PC-3 (cell line): ENCODE results near the gene RAI1. TPM values are rescaled to one million over a fixed set of nuclear protein-coding genes. Genes with fewer than 3 reads are reported as not detected.

Source experiments
- ATAC-seq: fragments of 200-7000 bp; cut with Tn5 transposase; 2 replicates; pipeline ENCODE4 v1.9.1; 2020; ENCODE audit warnings: mild to moderate bottlenecking, moderate library complexity
- BruUV-seq: library from RNA; stranded (reverse); fragments of 400-500 nt; replicated peaks from 2 replicates; lab custom pipeline; 2021; lab: Mats Ljungman, UMichigan
- CTCF ChIA-PET: fragments of 300-600 bp; sonication (Branson Sonifier 250); formaldehyde crosslinking; loops from one replicate; lab custom pipeline; 2022; ENCODE audit warnings: antibody characterized with exemption; lab: Charles Lee
- POLR2A ChIA-PET: fragments of 300-600 bp; sonication (Branson Sonifier 250); formaldehyde crosslinking; loops from one replicate; lab custom pipeline; 2022; ENCODE audit warnings: antibody characterized with exemption; ENCODE audit not compliant: unreplicated experiment; lab: Charles Lee
- DNase-seq: peaks from one replicate; pipeline ENCODE4 v3.0.0-alpha.2; 2015
- H2AFZ ChIP-seq: fragments of 300-600 bp; sonication (generic); 2 replicates; pipeline ENCODE4 v1.6.0; 2016; ENCODE audit warnings: antibody characterized with exemption, low read length
- H3F3A ChIP-seq: fragments of 300-600 bp; sonication (generic); one replicate; pipeline ENCODE4 v1.6.0; 2017; ENCODE audit warnings: antibody characterized with exemption, low read length, control low read depth, mild to moderate bottlenecking; ENCODE audit not compliant: unreplicated experiment
- H3K27ac ChIP-seq: fragments of 300-600 bp; sonication (generic); 2 replicates; pipeline ENCODE4 v1.5.1; 2016; ENCODE audit warnings: mild to moderate bottlenecking, low read length
- H3K27me3 ChIP-seq: fragments of 300-600 bp; sonication (generic); 2 replicates; pipeline ENCODE4 v1.6.1; 2016; ENCODE audit warnings: low read length, mixed read lengths
- H3K36me3 ChIP-seq: fragments of 300-600 bp; sonication (generic); 2 replicates; pipeline ENCODE4 v1.6.1; 2016; ENCODE audit warnings: low read depth, mixed run types, low read length, mixed read lengths
- H3K4me1 ChIP-seq: fragments of 300-600 bp; sonication (generic); 2 replicates; pipeline ENCODE4 v1.5.1; 2016; ENCODE audit warnings: low read length; ENCODE audit not compliant: insufficient read depth
- H3K4me2 ChIP-seq: fragments of 300-600 bp; sonication (generic); 2 replicates; pipeline ENCODE4 v1.6.0; 2016; ENCODE audit warnings: low read length
- H3K4me3 ChIP-seq: fragments of 300-600 bp; sonication (generic); 2 replicates; pipeline ENCODE4 v1.5.1; 2016; ENCODE audit warnings: mild to moderate bottlenecking, low read length, mixed read lengths
- H3K79me2 ChIP-seq: fragments of 300-600 bp; sonication (generic); 2 replicates; pipeline ENCODE4 v1.6.1; 2017; ENCODE audit warnings: low read length, mixed read lengths
- H3K9ac ChIP-seq: fragments of 300-600 bp; sonication (generic); 2 replicates; pipeline ENCODE4 v1.6.0; 2016; ENCODE audit warnings: mild to moderate bottlenecking, low read length
- H3K9me2 ChIP-seq: fragments of 300-600 bp; sonication (generic); replicated peaks from 2 replicates; pipeline ENCODE4 v1.6.1; 2016; ENCODE audit warnings: mixed run types, low read length, mixed read lengths
- H3K9me3 ChIP-seq: fragments of 300-600 bp; sonication (generic); 2 replicates; pipeline ENCODE4 v1.6.1; 2016; ENCODE audit warnings: low read length, mixed read lengths
- H4K20me1 ChIP-seq: fragments of 300-600 bp; sonication (generic); 2 replicates; pipeline ENCODE4 v1.6.1; 2016; ENCODE audit warnings: low read length, mixed read lengths
- EZH2 ChIP-seq: fragments of 300-600 bp; sonication (generic); IDR thresholded peaks from one replicate; pipeline ENCODE4 v1.6.1; 2017; ENCODE audit warnings: antibody characterized with exemption, mild to moderate bottlenecking, low read length; ENCODE audit not compliant: unreplicated experiment
- EZH2phosphoT487 ChIP-seq: fragments of 300-600 bp; sonication (generic); IDR thresholded peaks from 2 replicates; pipeline ENCODE4 v1.6.1; 2018; ENCODE audit warnings: mild to moderate bottlenecking, antibody characterized with exemption, low read length, borderline replicate concordance
- intact Hi-C: fragments of 100-400 bp; cut with micrococcal nuclease; formaldehyde crosslinking; loops from 2 replicates; pipeline ENCODE4 v1.9.0; 2023
- total RNA-seq: library from RNA; depleted of rRNA; stranded (reverse); fragments of >200 nt; gene quantifications from 2 replicates; pipeline ENCODE4 v1.2.3, GENCODE V29; 2014
- TF ChIP-seq, protein P1 (sequence below): fragments of 300-600 bp; sonication (generic); conservative IDR thresholded peaks from 2 replicates; pipeline ENCODE4 v1.5.1; 2017; ENCODE audit warnings: antibody characterized with exemption, low read depth, mild to moderate bottlenecking, low read length

The RAI1 gene
- total RNA-seq, 1 experiment from 2014 or later = 33.0 TPM

DNA sequence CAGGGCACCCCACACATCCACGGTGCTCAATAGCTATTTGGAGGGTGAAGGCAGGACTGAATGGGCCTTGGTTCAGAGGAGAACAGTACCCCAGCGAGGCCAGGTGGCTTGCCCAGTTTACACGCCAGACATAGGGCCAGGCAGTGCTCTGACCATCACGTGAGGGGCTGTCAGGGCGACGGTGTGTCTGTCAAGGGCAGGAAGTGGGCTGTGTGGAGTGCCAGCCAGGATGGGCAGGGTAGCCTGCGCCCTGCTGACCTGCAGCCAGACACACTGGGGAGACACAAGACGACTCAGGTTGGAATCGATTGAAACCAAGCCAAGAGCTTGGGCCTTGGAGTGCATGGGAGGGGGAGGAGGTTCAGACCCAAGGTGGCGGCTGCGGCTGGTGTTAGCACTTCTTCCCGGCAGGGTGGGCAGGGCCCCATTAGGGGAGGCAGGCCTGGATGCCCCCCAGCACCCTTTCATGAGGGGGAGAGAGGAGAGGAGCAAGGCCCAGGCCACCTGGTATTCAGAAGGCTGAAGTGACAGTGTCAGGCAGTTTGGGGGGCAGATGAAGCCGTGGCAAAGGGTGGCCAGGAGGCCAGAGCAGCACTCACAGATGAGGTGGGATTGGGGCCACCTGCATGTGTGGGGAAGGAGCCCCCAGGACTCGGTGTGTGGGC lies 87.3 kb downstream of the RAI1 start:
- 0 out of 2 replicates have a peak, but pooled peaks cover 4% of the 10 kb centered on the region for H4K20me1 ChIP-seq
- no peak overlapping the region for H3K27ac ChIP-seq
- no peaks in the 10 kb centered on the region for H3K27me3 ChIP-seq
- 0 out of 2 replicates have a peak, but pooled peaks cover 4% of the 10 kb centered on the region for H3K4me1 ChIP-seq
- no peaks in the 10 kb centered on the region for H3K9me2 ChIP-seq
- no TSS peak for BruUV-seq
- no peak overlapping the region for H2AFZ ChIP-seq
- H3K9me3 ChIP-seq = no peaks in the 10 kb centered on the region
- H3K4me3 ChIP-seq = no peak overlapping the region
- H3K4me2 ChIP-seq = no peak overlapping the region
- TF ChIP-seq EZH2phosphoT487 (no peak), EZH2 (no peak)
- TF ChIP-seq, protein P1, sequence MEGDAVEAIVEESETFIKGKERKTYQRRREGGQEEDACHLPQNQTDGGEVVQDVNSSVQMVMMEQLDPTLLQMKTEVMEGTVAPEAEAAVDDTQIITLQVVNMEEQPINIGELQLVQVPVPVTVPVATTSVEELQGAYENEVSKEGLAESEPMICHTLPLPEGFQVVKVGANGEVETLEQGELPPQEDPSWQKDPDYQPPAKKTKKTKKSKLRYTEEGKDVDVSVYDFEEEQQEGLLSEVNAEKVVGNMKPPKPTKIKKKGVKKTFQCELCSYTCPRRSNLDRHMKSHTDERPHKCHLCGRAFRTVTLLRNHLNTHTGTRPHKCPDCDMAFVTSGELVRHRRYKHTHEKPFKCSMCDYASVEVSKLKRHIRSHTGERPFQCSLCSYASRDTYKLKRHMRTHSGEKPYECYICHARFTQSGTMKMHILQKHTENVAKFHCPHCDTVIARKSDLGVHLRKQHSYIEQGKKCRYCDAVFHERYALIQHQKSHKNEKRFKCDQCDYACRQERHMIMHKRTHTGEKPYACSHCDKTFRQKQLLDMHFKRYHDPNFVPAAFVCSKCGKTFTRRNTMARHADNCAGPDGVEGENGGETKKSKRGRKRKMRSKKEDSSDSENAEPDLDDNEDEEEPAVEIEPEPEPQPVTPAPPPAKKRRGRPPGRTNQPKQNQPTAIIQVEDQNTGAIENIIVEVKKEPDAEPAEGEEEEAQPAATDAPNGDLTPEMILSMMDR = no peak
- no peaks in the 10 kb centered on the region for H3F3A ChIP-seq
- H3K79me2 ChIP-seq = peaks cover 46% of the 10 kb centered on the region
- no peak overlapping the region for H3K9ac ChIP-seq
- intact Hi-C loops = no loop called here
- ATAC-seq = no peak
- ChIA-PET CTCF (no interaction called here), POLR2A (no interaction called here)
- peaks cover 11% of the 10 kb centered on the region; the same call in 1 of the 2 replicates for H3K36me3 ChIP-seq
- no peak for DNase-seq

DNA sequence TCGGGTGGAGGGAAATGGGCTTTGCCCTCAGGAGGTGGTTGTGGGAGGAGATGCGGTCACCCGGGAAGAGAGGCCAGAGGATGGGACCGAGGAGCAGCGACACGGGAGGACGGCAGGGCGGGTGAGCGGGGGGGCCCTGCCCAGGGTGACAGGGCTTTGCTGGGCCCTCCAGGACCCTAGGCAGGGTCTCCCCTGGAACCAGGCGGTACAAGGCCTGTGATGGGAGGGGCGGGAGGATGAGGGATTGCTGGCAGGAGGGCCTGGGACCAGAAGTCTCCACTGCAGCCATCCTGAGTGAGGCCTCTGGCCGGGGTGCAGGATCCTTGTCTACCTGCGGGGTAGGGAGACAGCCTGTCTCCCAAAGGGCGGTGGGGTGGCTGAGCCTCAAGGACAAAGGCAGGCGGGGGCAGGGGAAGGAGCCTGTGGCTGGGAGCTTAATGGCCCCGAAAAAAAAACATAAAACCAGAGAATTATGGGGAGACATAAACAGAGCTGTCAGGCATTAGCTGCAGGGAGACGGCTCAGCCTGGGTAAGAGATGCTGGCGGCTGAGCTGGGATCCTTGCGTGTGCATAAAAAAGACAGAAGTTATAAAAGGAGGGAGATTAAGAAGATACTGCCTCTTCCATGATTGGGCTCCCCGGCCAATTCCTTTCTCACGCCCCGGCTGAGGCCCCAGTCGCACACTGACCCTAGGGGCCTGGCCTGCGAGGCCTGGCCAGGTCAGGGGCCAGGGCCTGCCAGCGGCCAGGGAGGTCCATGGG lies 88.8 kb downstream of the RAI1 start:
- peaks cover 43% of the 10 kb centered on the region for H3K79me2 ChIP-seq
- no peaks in the 10 kb centered on the region for H3K9me3 ChIP-seq
- H4K20me1 ChIP-seq = 0 out of 2 replicates have a peak, but pooled peaks cover 2% of the 10 kb centered on the region
- CTCF ChIA-PET = no interaction called here
- BruUV-seq = no TSS peak
- ATAC-seq = no peak
- no peaks in the 10 kb centered on the region for H3K9me2 ChIP-seq
- no peak overlapping the region for H3K9ac ChIP-seq
- no peak for DNase-seq
- POLR2A ChIA-PET = no interaction called here
- H3K4me1 ChIP-seq = peaks cover 12% of the 10 kb centered on the region
- no peaks in the 10 kb centered on the region for H3K27me3 ChIP-seq
- intact Hi-C loops = no loop called here
- H3F3A ChIP-seq = no peaks in the 10 kb centered on the region
- no peak overlapping the region for H3K4me3 ChIP-seq
- no peak for TF ChIP-seq EZH2phosphoT487
- TF ChIP-seq EZH2 = no peak
- TF ChIP-seq, protein P1 = no peak
- H2AFZ ChIP-seq = no peak overlapping the region
- H3K4me2 ChIP-seq = no peak overlapping the region
- peaks cover 8% of the 10 kb centered on the region; the same call in 1 of the 2 replicates for H3K36me3 ChIP-seq
- no peak overlapping the region for H3K27ac ChIP-seq

DNA sequence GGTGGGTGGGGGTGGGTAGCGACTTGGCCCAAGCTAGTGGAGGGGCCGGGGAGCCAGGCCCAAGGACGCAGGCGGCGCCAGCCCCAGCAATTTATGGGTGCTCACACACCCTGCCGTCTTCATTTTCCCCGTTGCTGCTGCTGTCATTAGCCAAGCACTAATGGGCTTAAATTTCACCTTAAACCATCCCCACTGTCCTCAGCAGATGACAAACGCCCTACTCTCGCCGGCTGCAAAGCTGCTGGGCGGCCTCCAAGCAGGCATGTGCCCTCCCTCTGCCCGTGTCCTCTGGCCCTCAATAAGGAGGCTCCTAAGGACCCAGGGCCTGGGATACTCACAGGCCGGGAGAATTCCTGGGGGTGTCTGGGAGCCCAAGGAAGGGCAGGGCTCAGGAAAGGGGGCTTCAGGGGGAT lies 89.4 kb downstream of the RAI1 start:
- POLR2A ChIA-PET = no interaction called here
- no peaks in the 10 kb centered on the region for H3F3A ChIP-seq

More for the DNA sequence above, 89.4 kb downstream of the RAI1 start:
- no TSS peak for BruUV-seq
- TF ChIP-seq, protein P1 = no peak
- no peak for TF ChIP-seq EZH2
- TF ChIP-seq EZH2phosphoT487 = no peak
- Histone ChIP-seq H3K4me2 (no peak overlapping the region), H2AFZ (no peak overlapping the region), H4K20me1 (no peaks in the 10 kb centered on the region), H3K27me3 (no peaks in the 10 kb centered on the region), H3K79me2 (peaks cover 37% of the 10 kb centered on the region), H3K27ac (no peak overlapping the region), H3K9me2 (no peaks in the 10 kb centered on the region), H3K9ac (no peak overlapping the region), H3K4me3 (no peak overlapping the region), H3K4me1 (peaks cover 12% of the 10 kb centered on the region), H3K9me3 (no peaks in the 10 kb centered on the region), H3K36me3 (0 out of 2 replicates have a peak, but pooled peaks cover 3% of the 10 kb centered on the region)
- CTCF ChIA-PET = no interaction called here
- DNase-seq (no peak), ATAC-seq (no peak)
- intact Hi-C loops = no loop called here
